Muscle layer of colon (tissue), 2 donors: ENCODE data around the gene ADPRHL1.

Experiments used
- H3K27ac ChIP-seq: one replicate; pipeline ENCODE4 v1.7.0; 2013; ENCODE audit warnings: low read depth, mild to moderate bottlenecking, low read length, moderate library complexity
- H3K27me3 ChIP-seq, 2 donors: one replicate each; pipeline ENCODE4 v1.7.0; 2013; ENCODE audit warnings: low read length in 2 of 2, mild to moderate bottlenecking in 2 of 2; ENCODE audit not compliant: insufficient read depth in 2 of 2, control insufficient read depth in 1 of 2
- H3K36me3 ChIP-seq: one replicate; pipeline ENCODE4 v1.7.0; 2013; ENCODE audit warnings: mild to moderate bottlenecking, low read length; ENCODE audit not compliant: insufficient read depth
- H3K4me1 ChIP-seq: one replicate; pipeline ENCODE4 v1.7.0; 2013; ENCODE audit warnings: mild to moderate bottlenecking, low read length; ENCODE audit not compliant: insufficient read depth
- H3K4me3 ChIP-seq, 2 donors: one replicate each; pipeline ENCODE4 v1.7.0; 2013; ENCODE audit warnings: low read length in 2 of 2, low read depth in 1 of 2, mild to moderate bottlenecking in 1 of 2, moderate library complexity in 1 of 2
- H3K9ac ChIP-seq: one replicate; pipeline ENCODE4 v1.7.0; 2013; ENCODE audit warnings: low read length
- H3K9me3 ChIP-seq: one replicate; pipeline ENCODE4 v1.7.0; 2013; ENCODE audit warnings: mild to moderate bottlenecking, low read length
- donor health status: abdominal sarcoma.
- donor health status: Adenocarcinoma of cecum.

Gene ADPRHL1

DNA sequence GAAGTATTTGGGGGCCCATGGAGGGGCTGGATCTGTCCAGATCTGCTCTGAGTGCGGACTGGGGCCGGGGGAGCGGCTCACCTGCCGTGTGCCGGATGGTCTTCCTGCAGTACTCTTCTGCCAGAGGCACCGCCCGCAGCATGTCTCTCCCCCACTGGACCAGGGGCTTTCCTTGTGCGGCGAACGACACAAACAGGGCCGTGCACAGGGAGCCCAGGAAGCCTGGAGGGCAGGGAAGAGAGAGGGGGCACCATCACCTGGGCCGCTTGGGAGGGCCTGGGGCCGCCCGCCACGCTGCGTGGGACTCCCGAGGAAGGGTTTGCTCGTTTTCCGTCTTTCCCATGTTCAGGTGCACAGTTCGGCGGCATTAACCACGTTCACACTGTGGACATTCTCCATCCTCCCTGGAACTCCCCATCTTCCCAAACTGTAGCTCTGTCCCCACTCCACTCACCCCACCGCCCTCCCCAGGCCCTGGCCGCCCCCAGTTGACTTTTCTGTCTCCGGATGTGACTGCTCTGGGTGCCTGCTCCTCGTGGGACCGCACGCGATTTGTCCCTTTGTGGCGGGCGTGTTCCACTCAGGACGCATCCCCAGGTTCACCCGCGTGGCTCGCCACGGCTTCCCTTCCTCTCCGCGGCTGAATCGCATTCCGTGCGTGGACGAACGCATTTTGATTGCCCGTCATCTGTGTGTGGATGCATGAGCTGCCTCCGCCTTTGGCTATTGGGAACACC, 24.2 kb downstream of the ADPRHL1 start:
- Histone ChIP-seq H3K9me3 (no peaks in the 10 kb centered on the region), H3K9ac (no peak overlapping the region), H3K36me3 (no peaks in the 10 kb centered on the region), H3K4me3 (no peak overlapping the region), H3K27ac (no peak overlapping the region), H3K27me3 (no peaks in the 10 kb centered on the region), H3K4me1 (no peaks in the 10 kb centered on the region)

- Histone ChIP-seq H3K4me1 (no peaks in the 10 kb centered on the region), H3K4me3 (no peak overlapping the region), H3K9ac (no peak overlapping the region), H3K27me3 (no peaks in the 10 kb centered on the region), H3K36me3 (no peaks in the 10 kb centered on the region), H3K9me3 (no peaks in the 10 kb centered on the region), H3K27ac (no peak overlapping the region)
Observed at GRCh38 chr13:113428469-113428865, 24.8 kb downstream of the ADPRHL1 start.

DNA sequence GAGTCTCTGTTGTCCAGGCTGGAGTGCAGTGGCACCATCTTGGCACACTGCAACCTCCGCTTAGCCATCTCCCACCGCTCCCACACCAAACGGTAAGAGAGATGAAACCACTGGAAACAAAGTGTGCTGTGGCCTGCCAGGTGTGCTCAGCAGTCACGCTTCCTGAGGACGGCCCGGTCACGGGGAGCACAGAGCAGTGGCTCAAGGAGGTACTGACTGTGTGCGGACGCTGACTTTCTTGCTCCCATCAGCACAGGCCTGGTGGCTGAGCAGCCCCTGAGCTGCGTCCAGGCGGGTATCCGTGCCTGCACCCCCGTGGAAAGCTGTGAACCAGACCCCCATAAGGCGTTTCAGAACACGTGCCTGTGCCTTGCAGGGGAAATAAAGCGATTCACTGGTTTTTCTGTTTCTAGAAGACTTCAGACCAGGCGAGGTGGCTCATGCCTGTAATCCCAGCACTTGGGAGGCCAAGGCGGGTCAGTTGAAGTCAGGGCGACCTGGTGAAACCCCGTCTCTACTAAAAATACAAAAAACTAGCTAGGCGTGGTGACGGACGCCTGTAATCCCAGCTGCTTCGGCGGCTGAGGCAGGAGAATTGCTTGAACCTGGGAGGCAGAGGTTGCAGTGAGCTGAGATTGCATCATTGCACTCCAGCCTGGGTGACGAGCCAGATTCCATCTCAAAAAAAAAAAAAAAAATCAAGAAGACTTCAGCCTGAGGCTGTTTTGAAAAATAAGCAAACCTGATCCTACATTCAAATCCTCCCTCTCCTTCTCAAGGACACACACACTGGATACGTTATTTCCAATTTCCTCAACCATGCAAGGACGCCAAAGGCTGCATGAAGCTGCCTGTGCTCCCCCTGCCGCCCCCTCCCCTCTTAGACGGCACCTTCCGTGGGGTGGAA, 25.5 kb downstream of the ADPRHL1 start:
- Histone ChIP-seq H3K27ac (no peak overlapping the region), H3K4me3 (no peak overlapping the region), H3K4me1 (no peaks in the 10 kb centered on the region), H3K36me3 (no peaks in the 10 kb centered on the region), H3K9me3 (no peaks in the 10 kb centered on the region), H3K9ac (no peak overlapping the region), H3K27me3 (no peaks in the 10 kb centered on the region)

- H3K4me3 ChIP-seq, result no peak overlapping the region
Observed at GRCh38 chr13:113426591-113426986, 26.7 kb downstream of the ADPRHL1 start.

DNA sequence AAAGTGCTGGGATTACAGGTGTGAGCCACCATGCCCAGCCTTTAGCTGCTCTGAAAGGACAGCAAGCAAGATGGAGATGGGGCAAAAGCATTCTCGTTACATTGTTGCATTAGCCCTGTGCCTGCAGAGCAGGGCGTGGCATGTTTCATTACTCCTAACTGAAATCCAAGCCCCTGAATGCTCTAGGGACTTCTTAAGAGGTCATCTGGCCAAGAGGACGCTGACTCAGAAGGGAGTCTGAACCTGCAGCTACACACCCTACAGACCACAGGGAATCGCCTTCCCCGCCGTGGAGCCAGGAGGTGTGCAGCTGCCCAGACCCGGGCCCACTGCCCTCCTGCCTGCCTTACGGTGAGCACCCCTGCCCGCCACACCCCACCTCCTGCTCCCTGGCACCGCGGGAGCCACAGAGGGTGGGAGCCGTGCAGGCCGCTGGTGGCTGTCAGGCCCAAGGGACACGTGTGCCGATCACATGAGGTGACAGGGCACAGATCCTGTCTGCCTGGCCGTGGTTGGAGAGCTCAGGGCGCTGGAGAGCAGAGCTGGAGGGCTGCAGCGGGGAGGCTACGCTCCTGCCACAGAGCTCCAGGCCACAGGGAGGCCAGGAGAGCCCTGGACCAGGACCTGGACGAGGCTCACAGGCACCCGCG, 27.2 kb downstream of the ADPRHL1 start:
- Histone ChIP-seq H3K4me3 (no peak overlapping the region), H3K27me3 (no peaks in the 10 kb centered on the region), H3K36me3 (no peaks in the 10 kb centered on the region), H3K4me1 (peaks cover 14% of the 10 kb centered on the region), H3K27ac (no peak overlapping the region), H3K9me3 (no peaks in the 10 kb centered on the region), H3K9ac (no peak overlapping the region)

More at GRCh38 chr13:113426591-113426986, 26.7 kb downstream of the ADPRHL1 start:
- peaks cover 11% of the 10 kb centered on the region for H3K4me1 ChIP-seq
- no peak overlapping the region for H3K9ac ChIP-seq
- H3K36me3 ChIP-seq, result no peaks in the 10 kb centered on the region
- no peaks in the 10 kb centered on the region for H3K27me3 ChIP-seq
- no peak overlapping the region for H3K27ac ChIP-seq
- H3K9me3 ChIP-seq, result no peaks in the 10 kb centered on the region

- Histone ChIP-seq H3K4me1 (peaks cover 14% of the 10 kb centered on the region), H3K27me3 (no peaks in the 10 kb centered on the region), H3K27ac (no peak overlapping the region), H3K9me3 (no peaks in the 10 kb centered on the region), H3K36me3 (no peaks in the 10 kb centered on the region), H3K4me3 (no peak overlapping the region), H3K9ac (no peak overlapping the region)
Observed at GRCh38 chr13:113423520-113424163, 29.6 kb downstream of the ADPRHL1 start.

DNA sequence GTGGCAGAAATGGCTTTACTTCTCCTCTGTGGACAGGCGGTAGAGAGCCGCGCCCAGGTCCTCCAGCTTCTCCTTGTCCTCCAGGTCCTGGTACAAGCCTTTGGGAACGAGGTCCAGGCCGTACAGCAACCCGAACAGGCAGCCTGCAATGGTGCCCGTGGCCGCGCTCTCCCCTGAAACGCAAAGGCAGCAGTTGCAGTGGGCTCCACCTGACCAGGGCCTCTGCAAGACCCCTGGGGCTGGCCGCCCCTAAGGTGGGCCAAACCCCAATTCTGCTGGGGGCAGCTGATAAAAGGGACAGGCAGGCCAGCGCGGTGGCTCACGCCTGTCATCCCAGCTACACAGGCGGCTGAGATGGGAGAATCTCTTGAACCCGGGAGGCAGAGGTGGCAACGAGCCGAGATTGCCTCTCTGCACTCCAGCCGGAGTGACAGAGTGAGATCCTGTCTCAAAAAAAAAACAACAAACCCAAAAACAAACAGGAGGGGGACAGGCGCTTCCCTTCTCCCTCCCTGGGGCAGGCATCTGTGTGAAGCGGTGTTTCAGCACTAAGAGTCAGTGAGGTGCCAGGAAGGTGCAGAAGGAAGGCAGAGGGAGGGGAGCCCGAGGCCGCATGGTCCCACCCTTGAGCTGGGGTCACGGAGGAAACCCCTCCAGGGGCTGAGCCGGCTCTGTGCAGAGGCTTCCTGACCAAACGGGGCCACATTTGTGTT, 30.3 kb downstream of the ADPRHL1 start:
- H3K27me3 ChIP-seq, result no peaks in the 10 kb centered on the region
- peak overlapping the region; percentile 76 for H3K27ac ChIP-seq
- H3K4me3 ChIP-seq, result no peak overlapping the region
- H3K36me3 ChIP-seq, result no peaks in the 10 kb centered on the region
- no peak overlapping the region for H3K9ac ChIP-seq
- no peaks in the 10 kb centered on the region for H3K9me3 ChIP-seq
- peaks cover 14% of the 10 kb centered on the region for H3K4me1 ChIP-seq

DNA sequence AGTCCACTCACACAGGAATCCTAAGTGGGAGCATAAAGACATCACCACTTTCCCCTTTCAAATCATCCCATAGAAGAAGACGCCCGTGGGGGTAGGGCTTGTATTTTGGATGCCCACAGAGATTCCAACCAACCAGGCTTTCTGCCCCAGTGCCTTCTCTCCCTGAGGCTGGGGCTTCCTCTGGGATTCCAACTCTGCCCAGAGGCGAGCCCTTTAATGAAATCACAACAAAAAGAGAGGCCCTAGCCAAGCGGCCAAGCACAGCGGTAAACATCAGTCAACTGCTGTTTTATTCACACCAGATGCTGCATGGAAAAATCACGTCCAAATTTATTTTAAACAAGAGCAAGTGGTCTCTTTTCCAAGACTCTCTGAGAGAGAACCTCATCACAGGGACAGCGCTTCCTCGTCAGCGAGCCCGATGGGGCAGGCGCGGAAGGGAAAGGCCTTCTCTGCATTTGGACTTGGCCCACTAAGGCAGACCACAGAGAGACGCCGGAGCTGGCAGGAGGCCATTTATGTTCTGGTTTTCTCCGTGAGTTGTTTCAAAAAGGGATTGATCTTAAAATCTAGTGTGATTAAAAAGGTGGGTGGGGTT, 31.5 kb downstream of the ADPRHL1 start:
- peak overlapping the region; percentile 8 to 39 for H3K4me3 ChIP-seq
- H3K9me3 ChIP-seq, result no peaks in the 10 kb centered on the region
- H3K9ac ChIP-seq, result peak overlapping the region; percentile 30
- H3K27ac ChIP-seq, result peak overlapping the region; percentile 76
- no peaks in the 10 kb centered on the region for H3K27me3 ChIP-seq
- no peaks in the 10 kb centered on the region for H3K36me3 ChIP-seq
- peaks cover 14% of the 10 kb centered on the region for H3K4me1 ChIP-seq

GRCh38 chr13:113420833-113421600, 32.3 kb downstream of the ADPRHL1 start:
- no peaks in the 10 kb centered on the region for H3K36me3 ChIP-seq
- H3K27ac ChIP-seq, result peak overlapping the region; percentile 76
- H3K4me3 ChIP-seq, result no peak overlapping the region
- H3K4me1 ChIP-seq, result peaks cover 14% of the 10 kb centered on the region
- no peaks in the 10 kb centered on the region for H3K27me3 ChIP-seq
- H3K9ac ChIP-seq, result no peak overlapping the region
- no peaks in the 10 kb centered on the region for H3K9me3 ChIP-seq

GRCh38 chr13:113420232-113420631, 33.1 kb downstream of the ADPRHL1 start:
- no peaks in the 10 kb centered on the region for H3K9me3 ChIP-seq
- no peak overlapping the region for H3K9ac ChIP-seq
- no peak overlapping the region for H3K27ac ChIP-seq
- peaks cover 14% of the 10 kb centered on the region for H3K4me1 ChIP-seq
- no peaks in the 10 kb centered on the region for H3K27me3 ChIP-seq
- no peak overlapping the region for H3K4me3 ChIP-seq
- no peaks in the 10 kb centered on the region for H3K36me3 ChIP-seq
